Measurements from ENCODE around the gene ATP6V0A4.

The ATP6V0A4 gene

DNA sequence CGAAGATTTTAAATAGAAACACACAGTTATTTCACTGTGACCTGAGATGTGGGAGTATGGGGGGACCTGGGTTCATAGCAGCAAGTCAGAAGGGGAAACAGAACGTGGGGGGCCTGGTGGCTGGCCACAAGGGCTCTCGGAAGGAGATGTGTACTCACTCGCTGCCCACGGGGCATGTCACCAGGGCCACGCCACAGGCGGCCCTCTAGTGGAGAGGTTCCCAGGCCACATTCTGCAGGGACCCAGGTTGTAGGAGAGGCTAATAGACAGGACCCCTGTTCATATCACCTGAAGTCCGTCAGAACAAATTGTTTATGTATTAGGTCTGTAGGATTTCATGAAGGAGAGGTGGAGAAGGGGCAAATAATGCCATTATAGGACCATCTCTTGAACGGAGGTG, 71.7 kb downstream of the ATP6V0A4 start:
- Histone ChIP-seq H3F3A (ENCODE audit: insufficient read depth, low read length) (no peaks in the 10 kb centered on the region), H3K4me2 (ENCODE audit: low read length) (no peak overlapping the region), H2AFZ (ENCODE audit: low read length) (no peak overlapping the region), H3K9ac (ENCODE audit: low read length) (no peak overlapping the region), H3K79me2 (ENCODE audit: insufficient read depth, low read length) (no peaks in the 10 kb centered on the region), H3K4me1 (ENCODE audit: insufficient read depth, low read length, severe bottlenecking) (no peaks in the 10 kb centered on the region), H3K9me3 (ENCODE audit: low read length) (no peaks in the 10 kb centered on the region), H3K27ac (ENCODE audit: low read depth, low read length, poor library complexity, severe bottlenecking) (no peak overlapping the region), H4K20me1 (ENCODE audit: insufficient read depth, low read length) (no peaks in the 10 kb centered on the region), H3K36me3 (ENCODE audit: insufficient read depth, low read length) (no peaks in the 10 kb centered on the region), H3K27me3 (ENCODE audit: insufficient read depth, low read length) (no peaks in the 10 kb centered on the region; the same call in 1 of the 2 replicates), H3K4me3 (ENCODE audit: low read depth, low read length, poor library complexity, severe bottlenecking) (no peak overlapping the region), H3K9me2 (ENCODE audit: low read depth, low read length) (no peaks in the 10 kb centered on the region)
- TF ChIP-seq EZH2 (IDR thresholded peaks at IDR 0.05; ENCODE audit: borderline replicate concordance, low read length) = no peak
- TF ChIP-seq, protein P1, sequence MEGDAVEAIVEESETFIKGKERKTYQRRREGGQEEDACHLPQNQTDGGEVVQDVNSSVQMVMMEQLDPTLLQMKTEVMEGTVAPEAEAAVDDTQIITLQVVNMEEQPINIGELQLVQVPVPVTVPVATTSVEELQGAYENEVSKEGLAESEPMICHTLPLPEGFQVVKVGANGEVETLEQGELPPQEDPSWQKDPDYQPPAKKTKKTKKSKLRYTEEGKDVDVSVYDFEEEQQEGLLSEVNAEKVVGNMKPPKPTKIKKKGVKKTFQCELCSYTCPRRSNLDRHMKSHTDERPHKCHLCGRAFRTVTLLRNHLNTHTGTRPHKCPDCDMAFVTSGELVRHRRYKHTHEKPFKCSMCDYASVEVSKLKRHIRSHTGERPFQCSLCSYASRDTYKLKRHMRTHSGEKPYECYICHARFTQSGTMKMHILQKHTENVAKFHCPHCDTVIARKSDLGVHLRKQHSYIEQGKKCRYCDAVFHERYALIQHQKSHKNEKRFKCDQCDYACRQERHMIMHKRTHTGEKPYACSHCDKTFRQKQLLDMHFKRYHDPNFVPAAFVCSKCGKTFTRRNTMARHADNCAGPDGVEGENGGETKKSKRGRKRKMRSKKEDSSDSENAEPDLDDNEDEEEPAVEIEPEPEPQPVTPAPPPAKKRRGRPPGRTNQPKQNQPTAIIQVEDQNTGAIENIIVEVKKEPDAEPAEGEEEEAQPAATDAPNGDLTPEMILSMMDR (IDR thresholded peaks at IDR 0.05; ENCODE audit: low read length) = peak; percentile 29; the same call in 1 of the 2 replicates

DNA sequence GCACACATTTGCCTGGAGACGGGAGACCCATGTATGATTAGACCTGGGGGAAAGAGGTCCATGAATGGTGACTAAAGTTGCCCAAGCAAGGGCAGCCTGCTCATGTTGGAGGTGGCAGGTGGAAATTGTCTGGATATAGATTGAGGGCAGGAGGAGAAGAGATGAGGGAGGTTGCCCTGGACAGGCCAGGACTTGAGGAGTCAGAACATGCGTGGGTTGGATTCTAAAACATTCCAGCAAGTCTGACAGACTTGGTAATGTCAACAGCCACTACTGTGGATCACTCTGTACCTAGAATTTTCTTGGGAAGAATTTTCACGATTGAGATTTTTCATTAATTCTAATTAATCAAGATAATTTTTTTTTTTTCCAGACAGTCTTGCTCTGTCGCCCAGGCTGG, 77.7 kb downstream of the ATP6V0A4 start:
- no peak overlapping the region for H2AFZ ChIP-seq (ENCODE audit: low read length)
- no peaks in the 10 kb centered on the region for H3K9me3 ChIP-seq (ENCODE audit: low read length)
- H3K27ac ChIP-seq (ENCODE audit: low read depth, low read length, poor library complexity, severe bottlenecking) = no peak overlapping the region
- no peak overlapping the region for H3K4me2 ChIP-seq (ENCODE audit: low read length)
- no peak for TF ChIP-seq EZH2 (IDR thresholded peaks at IDR 0.05; ENCODE audit: borderline replicate concordance, low read length)
- TF ChIP-seq, protein P1 (IDR thresholded peaks at IDR 0.05; ENCODE audit: low read length) = no peak
- H3K27me3 ChIP-seq (ENCODE audit: insufficient read depth, low read length) = no peaks in the 10 kb centered on the region; the same call in 1 of the 2 replicates
- H3K4me1 ChIP-seq (ENCODE audit: insufficient read depth, low read length, severe bottlenecking) = no peaks in the 10 kb centered on the region
- H3K9me2 ChIP-seq (ENCODE audit: low read depth, low read length) = no peaks in the 10 kb centered on the region
- H4K20me1 ChIP-seq (ENCODE audit: insufficient read depth, low read length) = no peaks in the 10 kb centered on the region
- H3K9ac ChIP-seq (ENCODE audit: low read length) = no peak overlapping the region
- H3F3A ChIP-seq (ENCODE audit: insufficient read depth, low read length) = no peaks in the 10 kb centered on the region
- H3K4me3 ChIP-seq (ENCODE audit: low read depth, low read length, poor library complexity, severe bottlenecking) = no peak overlapping the region
- no peaks in the 10 kb centered on the region for H3K36me3 ChIP-seq (ENCODE audit: insufficient read depth, low read length)
- H3K79me2 ChIP-seq (ENCODE audit: insufficient read depth, low read length) = no peaks in the 10 kb centered on the region

- Histone ChIP-seq H3F3A (ENCODE audit: insufficient read depth, low read length) (no peaks in the 10 kb centered on the region), H3K9me3 (ENCODE audit: low read length) (no peaks in the 10 kb centered on the region), H2AFZ (ENCODE audit: low read length) (no peak overlapping the region), H3K27me3 (ENCODE audit: insufficient read depth, low read length) (0 out of 2 replicates have a peak, but pooled peaks cover 3% of the 10 kb centered on the region), H3K4me3 (ENCODE audit: low read depth, low read length, poor library complexity, severe bottlenecking) (no peak overlapping the region), H4K20me1 (ENCODE audit: insufficient read depth, low read length) (no peaks in the 10 kb centered on the region), H3K9ac (ENCODE audit: low read length) (no peak overlapping the region), H3K36me3 (ENCODE audit: insufficient read depth, low read length) (no peaks in the 10 kb centered on the region), H3K4me2 (ENCODE audit: low read length) (no peak overlapping the region), H3K27ac (ENCODE audit: low read depth, low read length, poor library complexity, severe bottlenecking) (no peak overlapping the region), H3K4me1 (ENCODE audit: insufficient read depth, low read length, severe bottlenecking) (no peaks in the 10 kb centered on the region), H3K79me2 (ENCODE audit: insufficient read depth, low read length) (no peaks in the 10 kb centered on the region), H3K9me2 (ENCODE audit: low read depth, low read length) (no peaks in the 10 kb centered on the region)
- TF ChIP-seq EZH2 (IDR thresholded peaks at IDR 0.05; ENCODE audit: borderline replicate concordance, low read length) = no peak
- TF ChIP-seq, protein P1 (IDR thresholded peaks at IDR 0.05; ENCODE audit: low read length) = no peak
Observed at GRCh38 chr7:138716889-138717288, 81.1 kb downstream of the ATP6V0A4 start.
